D721Med (cell line): Measurements from ENCODE around the gene PDIA2.

Experiments
- DNase-seq: peaks from one replicate; pipeline ENCODE4 v3.0.0; 2011; ENCODE audit warnings: low spot score; ENCODE audit not compliant: insufficient read length
- FAIRE-seq: peaks from 2 replicates; lab custom pipeline; 2011; peaks lifted over from hg19 to GRCh38; lab: Jason Lieb, UNC
- TF ChIP-seq, protein P1 (sequence below): IDR thresholded peaks from 2 replicates; pipeline ENCODE4 v1.5.1; 2012; ENCODE audit warnings: mild to moderate bottlenecking, control low read depth; ENCODE audit not compliant: insufficient read depth; ENCODE audit errors: missing control alignments

Gene PDIA2

DNA sequence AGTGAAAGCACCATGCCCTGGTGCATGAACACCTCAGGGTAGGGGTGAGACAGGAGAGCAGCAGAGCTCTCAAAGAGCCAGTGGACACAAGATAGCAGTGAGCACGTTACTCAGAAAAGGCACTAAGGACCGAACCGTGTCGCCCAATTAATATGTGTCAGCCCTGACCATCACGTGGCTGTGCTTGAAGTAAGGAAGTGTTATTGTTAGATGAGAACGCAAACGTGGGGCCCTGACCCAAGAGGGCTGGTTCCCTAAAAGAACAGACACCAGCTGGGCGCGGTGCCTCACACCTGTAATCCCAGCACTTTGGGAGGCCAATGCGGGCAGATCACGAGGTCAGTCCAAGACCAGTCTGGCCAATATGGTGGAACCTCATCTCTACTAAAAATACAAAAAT is 53.3 kb downstream of the PDIA2 start:
- DNase-seq (no peak), FAIRE-seq (no peak)
- TF ChIP-seq, protein P1, sequence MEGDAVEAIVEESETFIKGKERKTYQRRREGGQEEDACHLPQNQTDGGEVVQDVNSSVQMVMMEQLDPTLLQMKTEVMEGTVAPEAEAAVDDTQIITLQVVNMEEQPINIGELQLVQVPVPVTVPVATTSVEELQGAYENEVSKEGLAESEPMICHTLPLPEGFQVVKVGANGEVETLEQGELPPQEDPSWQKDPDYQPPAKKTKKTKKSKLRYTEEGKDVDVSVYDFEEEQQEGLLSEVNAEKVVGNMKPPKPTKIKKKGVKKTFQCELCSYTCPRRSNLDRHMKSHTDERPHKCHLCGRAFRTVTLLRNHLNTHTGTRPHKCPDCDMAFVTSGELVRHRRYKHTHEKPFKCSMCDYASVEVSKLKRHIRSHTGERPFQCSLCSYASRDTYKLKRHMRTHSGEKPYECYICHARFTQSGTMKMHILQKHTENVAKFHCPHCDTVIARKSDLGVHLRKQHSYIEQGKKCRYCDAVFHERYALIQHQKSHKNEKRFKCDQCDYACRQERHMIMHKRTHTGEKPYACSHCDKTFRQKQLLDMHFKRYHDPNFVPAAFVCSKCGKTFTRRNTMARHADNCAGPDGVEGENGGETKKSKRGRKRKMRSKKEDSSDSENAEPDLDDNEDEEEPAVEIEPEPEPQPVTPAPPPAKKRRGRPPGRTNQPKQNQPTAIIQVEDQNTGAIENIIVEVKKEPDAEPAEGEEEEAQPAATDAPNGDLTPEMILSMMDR: no peak
